HFF-Myc (cell line): Measurements from ENCODE around the gene INPP5A.

Source experiments
- DNase-seq: peaks from one replicate; pipeline ENCODE4 v3.0.0-alpha.2; 2011; ENCODE audit warnings: low read depth; ENCODE audit errors: extremely low read depth
- H3K4me3 ChIP-seq: replicated peaks from 2 replicates; pipeline ENCODE4 v1.5.1; 2011; ENCODE audit warnings: low read depth, mild to moderate bottlenecking, control low read depth, low read length
- CTCF ChIP-seq: IDR thresholded peaks from 2 replicates; pipeline ENCODE4 v1.5.1; 2012; ENCODE audit warnings: mild to moderate bottlenecking, low read depth, low read length, control low read depth; ENCODE audit errors: missing control alignments

The INPP5A gene

GRCh38 chr10:132757171-132757570 lies 219.6 kb downstream of the INPP5A start:
- no peak for DNase-seq

GRCh38 chr10:132758865-132759264 lies 221.3 kb downstream of the INPP5A start:
- DNase-seq = no peak
- TF ChIP-seq CTCF = no peak
- no peak overlapping the region for H3K4me3 ChIP-seq

More at GRCh38 chr10:132757171-132757570, 219.6 kb downstream of the INPP5A start:
- no peak for TF ChIP-seq CTCF
- H3K4me3 ChIP-seq = no peak overlapping the region

- H3K4me3 ChIP-seq = no peak overlapping the region
- no peak for DNase-seq
- no peak for TF ChIP-seq CTCF
Observed at GRCh38 chr10:132761395-132762060, 223.9 kb downstream of the INPP5A start.

GRCh38 chr10:132762267-132762666 lies 224.7 kb downstream of the INPP5A start:
- H3K4me3 ChIP-seq = no peak overlapping the region
- no peak for DNase-seq
- no peak for TF ChIP-seq CTCF

GRCh38 chr10:132763545-132763944 lies 226.0 kb downstream of the INPP5A start:
- DNase-seq = no peak
- H3K4me3 ChIP-seq = no peak overlapping the region
- TF ChIP-seq CTCF = no peak

GRCh38 chr10:132764108-132764507 lies 226.5 kb downstream of the INPP5A start:
- no peak overlapping the region for H3K4me3 ChIP-seq
- no peak for TF ChIP-seq CTCF
- no peak for DNase-seq

- TF ChIP-seq CTCF = no peak
- no peak for DNase-seq
- no peak overlapping the region for H3K4me3 ChIP-seq
Observed at GRCh38 chr10:132765435-132765834, 227.8 kb downstream of the INPP5A start.
